Measurements from ENCODE around the gene HOXD11. TPM values are rescaled to one million over a fixed set of nuclear protein-coding genes. Genes with fewer than 3 reads are reported as not detected.

Gene HOXD11
- total and polyA plus RNA-seq, 2 experiments from 2014 or later = not detected

DNA sequence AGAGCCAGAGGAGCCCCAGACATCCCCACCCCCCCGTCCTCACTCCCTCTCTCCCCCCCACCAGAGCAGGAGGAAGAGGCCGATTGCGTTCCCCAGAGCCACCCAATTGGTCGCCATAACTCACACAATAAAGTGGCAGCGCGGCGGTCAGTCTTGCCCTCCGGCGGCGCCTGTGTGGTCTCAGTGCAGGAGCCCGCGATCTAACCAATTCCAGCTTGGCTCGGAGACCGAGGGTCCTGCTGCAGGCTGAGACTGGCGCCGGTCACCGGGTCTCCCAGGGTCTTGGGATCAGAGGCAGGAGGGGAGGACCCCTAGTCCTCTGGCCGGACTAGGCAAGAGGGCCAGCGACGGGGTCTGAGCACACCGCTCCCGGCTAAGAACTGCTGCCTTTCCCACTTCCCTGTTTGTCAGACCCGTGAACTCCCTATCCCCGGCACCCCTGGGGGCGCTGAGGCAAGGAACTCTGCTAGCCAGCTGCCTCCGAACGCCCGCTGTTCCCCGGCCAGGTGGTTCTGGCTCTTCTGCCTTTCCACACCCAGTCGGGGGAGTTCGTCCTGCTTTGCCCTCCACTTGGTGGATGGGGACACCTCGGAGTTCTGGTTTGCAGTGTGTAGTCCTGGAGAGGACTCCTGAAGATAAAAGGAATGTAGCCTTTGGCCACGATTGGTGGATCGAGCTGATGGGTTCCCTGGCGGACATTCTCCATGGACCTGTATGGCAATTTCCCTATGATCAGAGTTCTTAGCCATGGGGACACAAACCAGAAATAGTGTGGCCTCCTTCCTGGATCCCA is 8.5 kb upstream of the HOXD11 start:
- Mint-ChIP-seq H3K27ac (no peak overlapping the region), H3K4me3 (peak overlapping the region; percentile 68), H3K4me1 (peaks cover 42% of the 10 kb centered on the region), H3K9me3 (no peaks in the 10 kb centered on the region), H3K27me3 (ENCODE audit: insufficient read depth, low read depth, poor library complexity) (peaks cover 99% of the 10 kb centered on the region), H3K36me3 (ENCODE audit: low read depth) (no peaks in the 10 kb centered on the region; the same call in 2 of the 3 replicates)
- Histone ChIP-seq H3K79me2 (replicated peaks; ENCODE audit: insufficient read depth) (no peaks in the 10 kb centered on the region), H3K36me3 (ENCODE audit: insufficient read depth) (no peaks in the 10 kb centered on the region; the same call in 1 of the 2 replicates), H3K4me3 (peak overlapping the region; percentile 46), H3F3A (replicated peaks; ENCODE audit: low read depth) (peaks cover 26% of the 10 kb centered on the region), H2AFZ (peak overlapping the region; percentile 7), H3K4me1 (ENCODE audit: insufficient read depth) (peaks cover 62% of the 10 kb centered on the region), H3K9me2 (ENCODE audit: insufficient read depth) (no peaks in the 10 kb centered on the region), H4K20me1 (replicated peaks; ENCODE audit: insufficient read depth) (peaks cover 45% of the 10 kb centered on the region), H3K27ac (ENCODE audit: low read depth) (no peak overlapping the region), H3K4me2 (peak overlapping the region; percentile 94), H3K27me3 (ENCODE audit: insufficient read depth) (peaks cover 94% of the 10 kb centered on the region)
- TF ChIP-seq ZNF114 (CRISPR knock-in tag; IDR thresholded peaks at IDR 0.05) (no peak), JUNB (IDR thresholded peaks at IDR 0.05; ENCODE audit: unreplicated experiment) (no peak), CREB1 (CRISPR knock-in tag; IDR thresholded peaks at IDR 0.05; ENCODE audit: low read depth) (no peak), EZH2phosphoT487 (IDR thresholded peaks at IDR 0.05; ENCODE audit: unreplicated experiment) (peak; percentile 74), POLR2AphosphoS5 (IDR thresholded peaks at IDR 0.05; ENCODE audit: low read depth) (no peak), EZH2 (IDR thresholded peaks at IDR 0.05; ENCODE audit: low read depth, unreplicated experiment) (peak; percentile 86)
- TF ChIP-seq, protein P1, sequence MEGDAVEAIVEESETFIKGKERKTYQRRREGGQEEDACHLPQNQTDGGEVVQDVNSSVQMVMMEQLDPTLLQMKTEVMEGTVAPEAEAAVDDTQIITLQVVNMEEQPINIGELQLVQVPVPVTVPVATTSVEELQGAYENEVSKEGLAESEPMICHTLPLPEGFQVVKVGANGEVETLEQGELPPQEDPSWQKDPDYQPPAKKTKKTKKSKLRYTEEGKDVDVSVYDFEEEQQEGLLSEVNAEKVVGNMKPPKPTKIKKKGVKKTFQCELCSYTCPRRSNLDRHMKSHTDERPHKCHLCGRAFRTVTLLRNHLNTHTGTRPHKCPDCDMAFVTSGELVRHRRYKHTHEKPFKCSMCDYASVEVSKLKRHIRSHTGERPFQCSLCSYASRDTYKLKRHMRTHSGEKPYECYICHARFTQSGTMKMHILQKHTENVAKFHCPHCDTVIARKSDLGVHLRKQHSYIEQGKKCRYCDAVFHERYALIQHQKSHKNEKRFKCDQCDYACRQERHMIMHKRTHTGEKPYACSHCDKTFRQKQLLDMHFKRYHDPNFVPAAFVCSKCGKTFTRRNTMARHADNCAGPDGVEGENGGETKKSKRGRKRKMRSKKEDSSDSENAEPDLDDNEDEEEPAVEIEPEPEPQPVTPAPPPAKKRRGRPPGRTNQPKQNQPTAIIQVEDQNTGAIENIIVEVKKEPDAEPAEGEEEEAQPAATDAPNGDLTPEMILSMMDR (conservative IDR thresholded peaks at IDR 0.05; ENCODE audit: low read depth in 2 of 2) = no peak
- TF ChIP-seq, protein P2, sequence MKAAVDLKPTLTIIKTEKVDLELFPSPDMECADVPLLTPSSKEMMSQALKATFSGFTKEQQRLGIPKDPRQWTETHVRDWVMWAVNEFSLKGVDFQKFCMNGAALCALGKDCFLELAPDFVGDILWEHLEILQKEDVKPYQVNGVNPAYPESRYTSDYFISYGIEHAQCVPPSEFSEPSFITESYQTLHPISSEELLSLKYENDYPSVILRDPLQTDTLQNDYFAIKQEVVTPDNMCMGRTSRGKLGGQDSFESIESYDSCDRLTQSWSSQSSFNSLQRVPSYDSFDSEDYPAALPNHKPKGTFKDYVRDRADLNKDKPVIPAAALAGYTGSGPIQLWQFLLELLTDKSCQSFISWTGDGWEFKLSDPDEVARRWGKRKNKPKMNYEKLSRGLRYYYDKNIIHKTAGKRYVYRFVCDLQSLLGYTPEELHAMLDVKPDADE (IDR thresholded peaks at IDR 0.05) = no peak
- ATAC-seq (peak; percentile 5), DNase-seq (ENCODE audit: low spot score) (peak; percentile 66)

GRCh38 chr2:176099159-176099727 is 7.8 kb upstream of the HOXD11 start:
- no peaks in the 10 kb centered on the region for H3K9me2 ChIP-seq (ENCODE audit: insufficient read depth)
- ATAC-seq = no peak
- H3K4me1 ChIP-seq (ENCODE audit: insufficient read depth) = peaks cover 62% of the 10 kb centered on the region
- H3K79me2 ChIP-seq (replicated peaks; ENCODE audit: insufficient read depth) = no peaks in the 10 kb centered on the region
- peak; percentile 48 for DNase-seq (ENCODE audit: low spot score)
- H3K36me3 ChIP-seq (ENCODE audit: insufficient read depth) = no peaks in the 10 kb centered on the region; the same call in 1 of the 2 replicates
- peaks cover 44% of the 10 kb centered on the region for H4K20me1 ChIP-seq (replicated peaks; ENCODE audit: insufficient read depth)
- Mint-ChIP-seq H3K9me3 (no peaks in the 10 kb centered on the region), H3K27me3 (ENCODE audit: insufficient read depth, low read depth, poor library complexity) (peaks cover 99% of the 10 kb centered on the region), H3K4me3 (peak overlapping the region; percentile 68), H3K36me3 (ENCODE audit: low read depth) (no peaks in the 10 kb centered on the region), H3K4me1 (peaks cover 45% of the 10 kb centered on the region), H3K27ac (no peak overlapping the region)
- peak overlapping the region; percentile 59; the same call in 1 of the 2 replicates for H2AFZ ChIP-seq
- peak overlapping the region; percentile 46 for H3K4me3 ChIP-seq
- H3F3A ChIP-seq (replicated peaks; ENCODE audit: low read depth) = peaks cover 28% of the 10 kb centered on the region
- no peak overlapping the region for H3K27ac ChIP-seq (ENCODE audit: low read depth)
- TF ChIP-seq EZH2 (IDR thresholded peaks at IDR 0.05; ENCODE audit: low read depth, unreplicated experiment) = peak; percentile 96
- TF ChIP-seq EZH2phosphoT487 (IDR thresholded peaks at IDR 0.05; ENCODE audit: unreplicated experiment) = peak; percentile 27
- TF ChIP-seq NANOG (IDR thresholded peaks at IDR 0.05; ENCODE audit: borderline replicate concordance) = no peak
- TF ChIP-seq, protein P3, sequence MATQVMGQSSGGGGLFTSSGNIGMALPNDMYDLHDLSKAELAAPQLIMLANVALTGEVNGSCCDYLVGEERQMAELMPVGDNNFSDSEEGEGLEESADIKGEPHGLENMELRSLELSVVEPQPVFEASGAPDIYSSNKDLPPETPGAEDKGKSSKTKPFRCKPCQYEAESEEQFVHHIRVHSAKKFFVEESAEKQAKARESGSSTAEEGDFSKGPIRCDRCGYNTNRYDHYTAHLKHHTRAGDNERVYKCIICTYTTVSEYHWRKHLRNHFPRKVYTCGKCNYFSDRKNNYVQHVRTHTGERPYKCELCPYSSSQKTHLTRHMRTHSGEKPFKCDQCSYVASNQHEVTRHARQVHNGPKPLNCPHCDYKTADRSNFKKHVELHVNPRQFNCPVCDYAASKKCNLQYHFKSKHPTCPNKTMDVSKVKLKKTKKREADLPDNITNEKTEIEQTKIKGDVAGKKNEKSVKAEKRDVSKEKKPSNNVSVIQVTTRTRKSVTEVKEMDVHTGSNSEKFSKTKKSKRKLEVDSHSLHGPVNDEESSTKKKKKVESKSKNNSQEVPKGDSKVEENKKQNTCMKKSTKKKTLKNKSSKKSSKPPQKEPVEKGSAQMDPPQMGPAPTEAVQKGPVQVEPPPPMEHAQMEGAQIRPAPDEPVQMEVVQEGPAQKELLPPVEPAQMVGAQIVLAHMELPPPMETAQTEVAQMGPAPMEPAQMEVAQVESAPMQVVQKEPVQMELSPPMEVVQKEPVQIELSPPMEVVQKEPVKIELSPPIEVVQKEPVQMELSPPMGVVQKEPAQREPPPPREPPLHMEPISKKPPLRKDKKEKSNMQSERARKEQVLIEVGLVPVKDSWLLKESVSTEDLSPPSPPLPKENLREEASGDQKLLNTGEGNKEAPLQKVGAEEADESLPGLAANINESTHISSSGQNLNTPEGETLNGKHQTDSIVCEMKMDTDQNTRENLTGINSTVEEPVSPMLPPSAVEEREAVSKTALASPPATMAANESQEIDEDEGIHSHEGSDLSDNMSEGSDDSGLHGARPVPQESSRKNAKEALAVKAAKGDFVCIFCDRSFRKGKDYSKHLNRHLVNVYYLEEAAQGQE (IDR thresholded peaks at IDR 0.05; ENCODE audit: unreplicated experiment) = no peak
- H3K4me2 ChIP-seq = peak overlapping the region; percentile 94
- peaks cover 94% of the 10 kb centered on the region for H3K27me3 ChIP-seq (ENCODE audit: insufficient read depth)
